Tibial artery (tissue), 4 donors: ENCODE results near the gene PKNOX2.

Source experiments
- DNase-seq, 2 donors: peaks; one replicate each; pipeline ENCODE4 v3.0.0-alpha.2; 2019
- H3K27ac ChIP-seq, 2 donors: fragments of 200-600 bp; sonication (generic) in 1 of 2; 1 replicate in 1 of 2; 2 replicates in 1 of 2; pipeline ENCODE4 v1.5.1; 2018 to 2019; ENCODE audit warnings: mild to moderate bottlenecking in 1 of 2
- H3K27me3 ChIP-seq, 2 donors: fragments of 200-600 bp; sonication (generic) in 1 of 2; one replicate each; pipeline versions ENCODE4 v1.5.1 to v1.6.0; 2016 to 2019
- H3K36me3 ChIP-seq, 3 donors: fragments of 200-600 bp; sonication (generic) in 2 of 3; one replicate each; pipeline ENCODE4 v1.5.1; 2016 to 2019; ENCODE audit warnings: mild to moderate bottlenecking in 2 of 3
- H3K4me1 ChIP-seq, 4 donors: fragments of 200-600 bp; sonication (generic) in 2 of 4; 1 replicate in 3 of 4; 2 replicates in 1 of 4; pipeline ENCODE4 v1.5.1; 2016 to 2019
- H3K4me3 ChIP-seq, 2 donors: fragments of 200-600 bp; sonication (generic) in 1 of 2; 1 replicate in 1 of 2; 2 replicates in 1 of 2; pipeline ENCODE4 v1.5.1; 2018 to 2019; ENCODE audit warnings: mild to moderate bottlenecking in 2 of 2
- H3K9me3 ChIP-seq, 3 donors: fragments of 200-600 bp; sonication (generic) in 1 of 3; one replicate each; pipeline ENCODE4 v1.5.1; 2016 to 2019
- CTCF ChIP-seq, 2 experiments: fragments of 200-600 bp in 1 of 2; fragments of 450-650 bp in 1 of 2; IDR thresholded peaks; one replicate each; pipeline ENCODE4 v1.5.1; 2017 to 2019; ENCODE audit warnings: antibody characterized with exemption in 2 of 2, mild to moderate bottlenecking in 1 of 2, moderate library complexity in 1 of 2
- intact Hi-C: fragments of 100-400 bp; cut with DNase I; formaldehyde crosslinking; loops from one replicate; pipeline ENCODE4 v1.15.0; 2023; ENCODE audit warnings: low total_unique reads

The PKNOX2 gene

GRCh38 chr11:125285844-125286243 is 121.3 kb downstream of the PKNOX2 start:
- Histone ChIP-seq H3K36me3 (no peaks in the 10 kb centered on the region), H3K27ac (no peak overlapping the region), H3K9me3 (no peaks in the 10 kb centered on the region), H3K27me3 (no peaks in the 10 kb centered on the region), H3K4me3 (no peak overlapping the region), H3K4me1 (peaks cover 0 to 7% (median 0%) of the 10 kb centered on the region in 4 donors)
- no peak for DNase-seq
- no peak for TF ChIP-seq CTCF (IDR thresholded peaks at IDR 0.05)
- intact Hi-C loops, result no loop called here

GRCh38 chr11:125286486-125286885 is 121.9 kb downstream of the PKNOX2 start:
- TF ChIP-seq CTCF (IDR thresholded peaks at IDR 0.05), result no peak
- Histone ChIP-seq H3K27me3 (no peaks in the 10 kb centered on the region), H3K9me3 (no peaks in the 10 kb centered on the region), H3K36me3 (no peaks in the 10 kb centered on the region), H3K4me1 (peaks cover 0 to 7% (median 0%) of the 10 kb centered on the region in 4 donors), H3K27ac (no peak overlapping the region), H3K4me3 (no peak overlapping the region)
- intact Hi-C loops, result no loop called here
- DNase-seq, result no peak

DNA sequence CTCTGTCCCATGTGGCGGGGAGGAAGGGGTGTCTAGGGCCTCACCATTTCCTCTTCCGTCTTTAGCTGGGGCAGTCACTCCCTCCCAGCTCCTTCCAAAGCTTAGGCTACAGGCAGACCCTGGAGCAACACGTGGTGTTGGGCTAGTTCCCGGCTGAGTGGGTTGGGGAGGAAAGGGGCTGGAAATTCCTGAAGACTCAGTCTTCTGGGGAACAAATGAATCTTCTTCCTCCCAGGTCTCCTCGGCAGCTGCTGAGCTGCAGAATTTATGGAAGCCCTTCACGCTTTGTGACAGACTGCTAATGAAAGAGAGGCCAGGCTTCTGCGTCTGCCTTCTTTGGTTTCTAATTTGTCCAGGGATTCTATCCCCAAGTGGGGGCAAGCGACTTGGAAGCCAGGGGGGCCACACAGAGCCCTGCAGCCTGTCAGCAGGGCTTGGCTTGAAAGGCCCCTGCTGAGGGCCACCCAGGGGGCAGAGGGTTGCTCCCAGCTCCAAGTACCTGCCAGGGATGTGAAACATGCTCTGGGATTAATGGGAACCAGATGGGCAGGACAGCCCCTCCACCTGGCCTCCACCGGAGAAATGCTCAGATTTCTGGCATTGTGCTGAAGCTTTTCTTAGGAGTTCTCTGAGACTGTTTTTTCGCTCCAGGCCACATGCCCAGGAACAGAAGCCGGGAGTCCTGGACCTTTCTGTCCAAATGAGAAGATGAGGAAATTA is 123.1 kb downstream of the PKNOX2 start:
- Histone ChIP-seq H3K36me3 (no peaks in the 10 kb centered on the region), H3K9me3 (no peaks in the 10 kb centered on the region), H3K4me1 (peaks cover 0 to 7% (median 0%) of the 10 kb centered on the region in 4 donors), H3K27ac (no peak overlapping the region), H3K27me3 (no peaks in the 10 kb centered on the region), H3K4me3 (no peak overlapping the region)
- DNase-seq, result no peak
- no peak for TF ChIP-seq CTCF (IDR thresholded peaks at IDR 0.05)
- intact Hi-C loops, result no loop called here

- no peaks in the 10 kb centered on the region for H3K9me3 ChIP-seq
- intact Hi-C loops, result no loop called here
- H3K27ac ChIP-seq, result no peak overlapping the region
- TF ChIP-seq CTCF (IDR thresholded peaks at IDR 0.05), result no peak
- H3K27me3 ChIP-seq, result no peaks in the 10 kb centered on the region
- H3K4me3 ChIP-seq, result no peak overlapping the region
- H3K4me1 ChIP-seq, result peaks cover 0 to 7% (median 0%) of the 10 kb centered on the region in 4 donors
- H3K36me3 ChIP-seq, result no peaks in the 10 kb centered on the region
- DNase-seq, result no peak
These were observed 125.0 kb downstream of the PKNOX2 start for GRCh38 chr11:125289419-125290098.

DNA sequence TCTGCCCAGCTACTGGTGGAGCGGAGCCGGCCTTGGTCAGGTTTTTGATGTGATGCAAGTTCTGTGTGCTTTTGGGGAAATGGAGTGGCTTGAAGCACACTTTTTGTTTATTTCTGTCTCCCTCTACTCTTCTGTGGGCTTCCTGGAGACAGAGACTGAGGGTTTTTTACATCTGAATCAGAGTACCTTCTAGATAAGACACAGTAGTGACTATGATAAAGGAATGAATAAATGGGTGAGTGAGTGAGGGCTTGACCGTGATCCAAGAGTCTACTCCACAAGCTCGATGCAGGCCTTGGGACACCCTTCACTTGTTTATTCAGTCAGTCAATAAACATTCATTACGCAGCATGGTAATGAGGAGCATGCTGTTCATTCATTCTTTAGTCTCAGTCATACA is 125.7 kb downstream of the PKNOX2 start:
- Histone ChIP-seq H3K4me3 (no peak overlapping the region), H3K4me1 (peaks cover 0 to 7% (median 0%) of the 10 kb centered on the region in 4 donors)
- no peak for TF ChIP-seq CTCF (IDR thresholded peaks at IDR 0.05)

More for the DNA sequence above, 125.7 kb downstream of the PKNOX2 start:
- Histone ChIP-seq H3K36me3 (no peaks in the 10 kb centered on the region), H3K9me3 (no peaks in the 10 kb centered on the region), H3K27me3 (no peaks in the 10 kb centered on the region), H3K27ac (no peak overlapping the region)
- intact Hi-C loops, result no loop called here
- no peak for DNase-seq
